Inflammatory macrophage treated with lipopolysaccharide for 1 hour (primary cell): ENCODE data around the gene GLRA1.
"Not testable (repeated sequence)": the region's sequence is repeated elsewhere in the genome, so short reads cannot be mapped to it uniquely, and the experiment has no call there.

Experiments used
- DNase-seq, 2 donors: peaks; one replicate each; pipeline ENCODE4 v3.0.0-alpha.2; 2020 to 2022

GLRA1 gene

GRCh38 chr5:151912360-151912759, 12.3 kb downstream of the GLRA1 start:
- DNase-seq = no peak

- DNase-seq = no peak
These were observed 13.6 kb downstream of the GLRA1 start for GRCh38 chr5:151911011-151911410.

- no peak for DNase-seq
These were observed 15.0 kb downstream of the GLRA1 start for GRCh38 chr5:151909628-151910027.

GRCh38 chr5:151906246-151906645, 18.4 kb downstream of the GLRA1 start:
- no peak for DNase-seq

GRCh38 chr5:151905557-151905961, 19.1 kb downstream of the GLRA1 start:
- no peak for DNase-seq

- no peak for DNase-seq
These were observed 19.7 kb downstream of the GLRA1 start for GRCh38 chr5:151904909-151905308.

- no peak for DNase-seq
These were observed 20.5 kb downstream of the GLRA1 start for GRCh38 chr5:151904127-151904526.

GRCh38 chr5:151903243-151903653, 21.4 kb downstream of the GLRA1 start:
- DNase-seq = no peak

- DNase-seq = no peak
These were observed 22.4 kb downstream of the GLRA1 start for GRCh38 chr5:151902215-151902614.

- DNase-seq = no peak
These were observed 23.0 kb downstream of the GLRA1 start for GRCh38 chr5:151901611-151902010.

GRCh38 chr5:151900891-151901290, 23.8 kb downstream of the GLRA1 start:
- DNase-seq = no peak

GRCh38 chr5:151899399-151899798, 25.3 kb downstream of the GLRA1 start:
- DNase-seq = no peak

- DNase-seq = no peak
These were observed 26.8 kb downstream of the GLRA1 start for GRCh38 chr5:151897896-151898295.

- no peak for DNase-seq
These were observed 27.6 kb downstream of the GLRA1 start for GRCh38 chr5:151897020-151897552.

- no peak for DNase-seq
These were observed 28.5 kb downstream of the GLRA1 start for GRCh38 chr5:151896031-151896691.

GRCh38 chr5:151895660-151896030, 29.0 kb downstream of the GLRA1 start:
- DNase-seq = no peak

- DNase-seq = not testable (repeated sequence)
These were observed 31.2 kb downstream of the GLRA1 start for GRCh38 chr5:151893485-151893884.

- no peak for DNase-seq
These were observed 32.3 kb downstream of the GLRA1 start for GRCh38 chr5:151892393-151892792.

GRCh38 chr5:151890299-151890698, 34.4 kb downstream of the GLRA1 start:
- no peak for DNase-seq

GRCh38 chr5:151889614-151890013, 35.0 kb downstream of the GLRA1 start:
- DNase-seq = no peak

GRCh38 chr5:151886546-151887275, 37.9 kb downstream of the GLRA1 start:
- no peak for DNase-seq

- no peak for DNase-seq
These were observed 39.3 kb downstream of the GLRA1 start for GRCh38 chr5:151885138-151885908.

- no peak for DNase-seq
These were observed 42.9 kb downstream of the GLRA1 start for GRCh38 chr5:151881621-151882225.
